Stimulated activated CD4-positive, alpha-beta T cell treated with anti-CD3 and anti-CD28 coated beads, Interleukin-1b, Interleukin-23, amount 100 ng/mL, for 1 hour (primary cell): ENCODE measurements around the gene PASK.

Experiments used
- DNase-seq, 2 donors: peaks; one replicate each; pipeline ENCODE4 v3.0.0-alpha.2; 2020; ENCODE audit warnings: low read depth in 2 of 2

The PASK gene

GRCh38 chr2:241066171-241066892 is 82.9 kb downstream of the PASK start:
- DNase-seq: no peak

GRCh38 chr2:241065355-241065803 is 83.9 kb downstream of the PASK start:
- no peak for DNase-seq

- no peak for DNase-seq
Observed at GRCh38 chr2:241064802-241065354, 84.4 kb downstream of the PASK start.

- peak in 1 of 2 donors; percentile 10 for DNase-seq
Observed at GRCh38 chr2:241064008-241064801, 85.1 kb downstream of the PASK start.

DNA sequence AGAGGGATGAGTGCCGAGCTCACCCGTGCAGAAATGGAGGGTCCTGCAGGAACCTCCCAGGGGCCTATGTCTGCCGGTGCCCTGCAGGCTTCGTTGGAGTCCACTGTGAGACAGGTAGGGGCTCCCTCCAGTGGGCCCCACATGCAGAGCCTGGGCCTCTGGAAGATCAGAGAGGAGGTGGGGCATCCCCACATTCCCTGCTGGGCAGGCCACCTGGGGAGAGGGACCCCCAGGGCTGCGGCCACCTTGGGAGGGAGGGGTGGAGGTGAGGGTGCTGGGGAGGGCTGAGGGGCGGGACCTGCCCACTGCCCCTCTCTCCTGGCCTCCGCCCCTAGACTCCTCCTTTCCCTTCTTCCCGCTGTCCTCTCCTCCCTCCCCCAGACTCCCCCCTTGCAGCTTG is 85.7 kb downstream of the PASK start:
- DNase-seq: no peak

DNA sequence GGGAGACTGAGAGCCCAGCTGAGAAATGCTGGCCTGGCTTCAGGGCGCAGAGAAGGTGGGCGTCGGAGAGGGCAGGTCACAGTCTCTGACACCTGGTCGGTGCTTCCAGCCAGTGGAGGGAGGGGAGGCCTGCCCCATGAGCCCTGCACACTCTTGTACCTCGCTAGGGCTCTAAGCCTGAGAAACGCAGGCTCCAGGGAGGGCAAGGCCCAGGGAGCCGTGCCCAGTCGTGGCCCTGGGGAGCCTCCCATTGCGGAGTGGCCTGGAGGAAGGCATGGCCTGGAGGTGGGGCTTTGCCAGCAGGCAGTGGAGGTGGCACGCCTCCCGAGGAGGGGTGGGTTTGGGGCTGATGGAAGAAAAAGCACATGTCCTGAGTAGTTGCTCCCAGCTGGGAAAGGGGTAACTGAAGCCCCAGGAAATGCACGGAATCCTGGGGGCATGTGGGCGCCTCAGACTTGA is 86.2 kb downstream of the PASK start:
- no peak for DNase-seq

GRCh38 chr2:241062389-241063092 is 86.7 kb downstream of the PASK start:
- DNase-seq: no peak

- DNase-seq: no peak
Observed at GRCh38 chr2:241061275-241061674, 88.0 kb downstream of the PASK start.
